Subcutaneous abdominal adipose tissue (tissue), 5 donors: ENCODE results near the gene TBC1D14.
"Not testable (repeated sequence)": the region's sequence is repeated elsewhere in the genome, so short reads cannot be mapped to it uniquely, and the experiment has no call there.

ENCODE experiments used
- H3K27ac ChIP-seq: one replicate; pipeline ENCODE4 v1.7.0; 2013; ENCODE audit warnings: low read depth, mild to moderate bottlenecking, inconsistent platforms, low read length, moderate library complexity
- H3K27me3 ChIP-seq, 5 donors: one replicate each; pipeline ENCODE4 v1.7.0; 2013; ENCODE audit warnings: low read length in 5 of 5, inconsistent platforms in 1 of 5; ENCODE audit not compliant: control insufficient read depth in 5 of 5, insufficient read depth in 4 of 5
- H3K36me3 ChIP-seq, 5 donors: one replicate each; pipeline ENCODE4 v1.7.0; 2013; ENCODE audit warnings: low read length in 5 of 5; ENCODE audit not compliant: control insufficient read depth in 5 of 5, insufficient read depth in 5 of 5
- H3K4me1 ChIP-seq, 5 donors: one replicate each; pipeline ENCODE4 v1.7.0; 2013; ENCODE audit warnings: low read length in 5 of 5, mild to moderate bottlenecking in 3 of 5, moderate library complexity in 1 of 5; ENCODE audit not compliant: control insufficient read depth in 5 of 5, insufficient read depth in 5 of 5
- H3K4me3 ChIP-seq, 5 donors: one replicate each; pipeline ENCODE4 v1.7.0; 2013; ENCODE audit warnings: low read length in 5 of 5, low read depth in 1 of 5
- H3K9ac ChIP-seq, 5 donors: one replicate each; pipeline ENCODE4 v1.7.0; 2013; ENCODE audit warnings: low read length in 5 of 5, mild to moderate bottlenecking in 4 of 5, moderate library complexity in 3 of 5
- H3K9me3 ChIP-seq, 5 donors: one replicate each; pipeline ENCODE4 v1.7.0; 2013; ENCODE audit warnings: low read length in 5 of 5; ENCODE audit not compliant: control insufficient read depth in 5 of 5
- donor health status: healthy.
- donor health status: healthy.
- donor health status: healthy.
- donor health status: healthy.
- donor health status: healthy.

TBC1D14 gene

DNA sequence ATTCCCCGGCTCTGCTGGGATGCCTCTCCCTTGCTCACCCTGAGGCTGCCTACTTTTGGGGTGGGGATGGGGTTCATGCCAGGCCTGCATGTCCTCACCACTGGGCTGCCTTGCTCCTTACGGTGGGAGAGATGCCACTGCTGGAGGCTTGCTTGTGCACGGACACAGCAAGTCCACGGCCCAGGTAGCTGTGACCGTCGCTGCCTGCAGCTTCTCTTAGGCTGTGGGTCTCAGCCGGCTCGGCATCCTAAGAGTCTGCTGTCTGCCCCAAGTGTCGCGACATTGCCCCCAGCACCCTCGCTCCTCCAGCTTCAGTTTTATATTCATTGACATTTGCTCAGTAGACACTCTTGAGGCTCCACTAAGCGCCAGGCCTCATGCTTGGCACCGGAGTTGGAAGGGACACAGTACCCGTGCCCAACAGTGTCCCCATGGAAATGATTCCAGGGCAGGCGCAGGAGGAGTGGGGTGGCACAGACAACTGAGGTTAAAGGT, 58.3 kb downstream of the TBC1D14 start:
- H3K4me1 ChIP-seq = peaks cover 0 to 25% (median 4%) of the 10 kb centered on the region in 5 donors
- H3K4me3 ChIP-seq = no peak overlapping the region
- no peaks in the 10 kb centered on the region for H3K27me3 ChIP-seq
- peaks cover 0 to 25% (median 12%) of the 10 kb centered on the region in 5 donors for H3K36me3 ChIP-seq
- no peak overlapping the region for H3K9ac ChIP-seq
- no peaks in the 10 kb centered on the region for H3K9me3 ChIP-seq
- H3K27ac ChIP-seq = no peak overlapping the region

DNA sequence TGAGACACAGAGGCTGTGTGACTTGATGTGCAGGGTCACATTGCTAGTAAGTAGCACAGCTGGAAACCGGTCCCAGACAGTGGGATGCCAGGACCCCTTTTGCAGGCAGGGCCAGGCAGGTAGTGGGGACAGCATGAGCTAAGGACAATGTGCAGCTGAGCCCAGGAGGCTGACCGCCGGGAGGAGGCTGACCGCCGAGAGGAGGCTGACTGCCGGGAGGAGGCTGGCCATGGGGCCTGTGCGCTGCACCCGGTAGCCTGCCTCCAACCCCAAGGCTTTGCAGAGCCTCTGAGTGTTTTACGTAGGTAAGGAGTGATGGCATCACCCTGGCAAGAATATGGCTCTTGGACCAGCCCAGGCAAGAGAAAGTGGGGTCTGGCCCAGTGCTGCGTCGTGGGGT, 58.9 kb downstream of the TBC1D14 start:
- no peaks in the 10 kb centered on the region for H3K27me3 ChIP-seq
- H3K4me1 ChIP-seq = peaks cover 0 to 19% (median 3%) of the 10 kb centered on the region in 5 donors
- no peak overlapping the region for H3K9ac ChIP-seq
- H3K36me3 ChIP-seq = peaks cover 0 to 25% (median 12%) of the 10 kb centered on the region in 5 donors
- H3K4me3 ChIP-seq = no peak overlapping the region
- no peak overlapping the region for H3K27ac ChIP-seq
- no peaks in the 10 kb centered on the region for H3K9me3 ChIP-seq

DNA sequence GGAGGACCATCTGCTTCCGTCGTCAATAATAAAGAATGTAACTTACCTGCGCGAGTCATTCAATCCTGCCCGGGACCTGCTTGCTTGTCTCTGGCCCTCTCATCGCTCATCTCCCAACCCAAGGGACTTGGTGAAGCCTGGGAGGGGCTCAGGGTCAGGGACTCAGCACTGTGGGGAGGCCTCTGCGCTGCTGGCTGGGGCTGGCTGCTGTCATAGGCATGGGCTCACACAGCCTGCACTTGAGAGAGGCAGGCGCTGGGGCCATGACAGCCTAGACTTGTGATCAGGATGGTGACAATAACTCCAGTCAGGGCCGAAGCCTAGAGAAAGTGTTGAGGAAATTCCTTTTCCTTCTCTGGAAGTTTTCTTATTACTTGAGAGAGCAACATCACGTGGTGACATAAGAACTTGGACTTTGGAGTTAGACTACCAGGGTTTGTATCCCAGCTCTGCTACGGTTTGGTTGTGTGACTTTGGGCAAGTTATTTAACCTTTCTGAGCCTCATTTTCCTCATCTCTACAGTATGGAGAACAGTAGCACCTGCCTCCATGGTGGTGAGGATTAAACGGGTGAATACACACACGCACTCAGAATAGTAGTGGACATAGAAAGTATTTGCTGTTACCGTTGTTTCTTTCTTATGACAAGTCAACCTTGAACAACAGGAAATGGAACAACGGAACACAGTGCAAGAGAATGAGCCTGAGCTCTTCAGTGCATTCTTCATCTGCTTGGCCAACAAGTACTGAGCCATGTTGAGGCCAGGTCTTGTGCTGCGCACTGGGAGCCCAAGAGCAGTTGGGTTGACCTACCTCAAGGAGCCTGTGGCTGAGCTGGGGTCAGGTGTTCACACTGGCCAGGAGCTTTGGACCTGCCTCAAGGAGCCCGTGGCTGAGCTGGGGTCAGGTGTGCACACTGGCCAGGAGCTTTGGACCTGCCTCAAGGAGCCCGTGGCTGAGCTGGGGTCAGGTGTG, 60.5 kb downstream of the TBC1D14 start:
- Histone ChIP-seq H3K4me3 (no peak overlapping the region), H3K36me3 (peaks cover 0 to 25% (median 12%) of the 10 kb centered on the region in 5 donors), H3K27ac (no peak overlapping the region), H3K9ac (no peak overlapping the region), H3K27me3 (no peaks in the 10 kb centered on the region), H3K4me1 (peaks cover 0 to 20% (median 11%) of the 10 kb centered on the region in 5 donors), H3K9me3 (no peaks in the 10 kb centered on the region)

DNA sequence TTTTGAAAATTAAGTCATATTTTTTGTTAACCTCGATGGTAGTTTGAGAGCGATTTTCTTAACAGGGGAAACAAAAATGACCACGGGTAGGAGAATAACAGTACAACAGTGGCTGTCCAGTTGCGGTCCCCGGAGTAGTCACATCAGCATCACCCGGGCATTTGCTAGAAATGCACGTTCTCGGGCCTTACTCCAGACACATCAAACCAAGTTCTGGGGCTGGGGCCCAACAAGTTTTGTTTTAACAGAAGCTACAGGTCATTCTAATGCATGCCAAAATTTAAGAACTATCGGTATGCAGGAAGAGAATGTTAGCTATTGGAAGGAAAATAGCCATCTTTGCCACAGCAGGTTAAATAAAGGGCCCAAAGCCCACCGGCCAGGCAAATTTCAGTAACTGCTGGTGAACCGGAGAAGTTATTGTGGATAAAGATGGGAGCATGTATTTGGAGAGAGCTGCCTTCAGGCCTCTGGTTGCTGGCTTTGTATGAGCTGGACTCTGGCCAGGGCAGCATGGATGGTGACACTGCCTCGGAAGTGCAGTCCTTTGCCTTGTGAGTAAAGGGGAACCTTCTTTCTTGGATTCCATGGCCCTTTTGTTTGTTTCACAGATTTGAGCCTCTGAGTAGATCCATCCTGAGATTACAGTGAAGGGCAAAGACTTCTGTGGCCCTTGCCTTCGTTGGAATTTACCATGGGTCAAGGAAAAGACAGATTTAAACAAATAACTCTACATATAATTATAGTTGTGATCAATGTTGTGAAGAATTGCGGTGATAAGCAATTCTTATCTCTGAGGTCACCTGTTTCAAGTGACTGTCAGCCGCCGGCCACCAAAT, 62.1 kb downstream of the TBC1D14 start:
- H3K36me3 ChIP-seq = peaks cover 0 to 25% (median 12%) of the 10 kb centered on the region in 5 donors
- no peaks in the 10 kb centered on the region for H3K9me3 ChIP-seq
- no peak overlapping the region for H3K27ac ChIP-seq
- no peak overlapping the region for H3K9ac ChIP-seq
- no peaks in the 10 kb centered on the region for H3K27me3 ChIP-seq
- no peak overlapping the region for H3K4me3 ChIP-seq
- peaks cover 0 to 20% (median 11%) of the 10 kb centered on the region in 5 donors for H3K4me1 ChIP-seq

DNA sequence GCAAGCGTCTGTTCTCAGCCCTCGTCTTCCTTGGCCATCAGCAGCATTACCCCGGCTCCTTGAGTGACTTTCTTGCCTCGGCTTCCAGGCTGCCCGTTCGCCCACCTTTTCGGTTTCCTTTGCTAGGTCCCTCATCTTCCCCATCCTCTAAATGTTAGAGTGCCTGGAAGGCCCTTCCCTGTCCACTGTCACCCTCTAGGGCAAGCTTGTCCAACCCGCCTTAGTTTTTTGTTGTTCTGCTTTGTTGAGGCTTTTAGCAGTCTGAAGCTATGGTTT, 62.7 kb downstream of the TBC1D14 start:
- Histone ChIP-seq H3K9ac (no peak overlapping the region), H3K27ac (no peak overlapping the region), H3K4me1 (peaks cover 0 to 20% (median 11%) of the 10 kb centered on the region in 5 donors), H3K36me3 (peaks cover 0 to 24% (median 12%) of the 10 kb centered on the region in 5 donors), H3K4me3 (no peak overlapping the region), H3K27me3 (no peaks in the 10 kb centered on the region), H3K9me3 (no peaks in the 10 kb centered on the region)

DNA sequence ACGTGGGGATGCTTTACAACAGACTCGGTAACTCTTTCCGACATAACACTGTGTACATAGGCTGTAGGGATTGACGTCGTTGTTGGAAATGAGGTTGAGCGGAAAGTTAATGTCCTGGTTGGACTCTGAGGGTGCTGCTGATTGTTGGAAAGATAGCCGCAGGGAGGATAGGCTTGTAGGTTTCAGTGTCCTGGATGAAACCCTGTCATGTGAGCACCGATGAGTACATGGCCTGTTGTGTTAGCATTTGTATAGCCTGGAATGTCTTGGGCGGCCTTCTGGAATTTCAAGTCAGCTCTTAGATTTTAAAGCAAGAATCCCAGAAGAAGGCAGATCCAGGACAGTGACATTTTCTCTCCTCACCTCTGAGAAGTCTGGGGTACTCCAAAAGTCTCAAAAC, 63.3 kb downstream of the TBC1D14 start:
- H3K4me3 ChIP-seq = no peak overlapping the region
- peaks cover 0 to 18% (median 7%) of the 10 kb centered on the region in 5 donors for H3K36me3 ChIP-seq
- peaks cover 0 to 16% (median 8%) of the 10 kb centered on the region in 5 donors for H3K4me1 ChIP-seq
- no peak overlapping the region for H3K27ac ChIP-seq
- no peaks in the 10 kb centered on the region for H3K9me3 ChIP-seq
- no peaks in the 10 kb centered on the region for H3K27me3 ChIP-seq
- H3K9ac ChIP-seq = peak overlapping the region in 1 of 5 donors; percentile 56

DNA sequence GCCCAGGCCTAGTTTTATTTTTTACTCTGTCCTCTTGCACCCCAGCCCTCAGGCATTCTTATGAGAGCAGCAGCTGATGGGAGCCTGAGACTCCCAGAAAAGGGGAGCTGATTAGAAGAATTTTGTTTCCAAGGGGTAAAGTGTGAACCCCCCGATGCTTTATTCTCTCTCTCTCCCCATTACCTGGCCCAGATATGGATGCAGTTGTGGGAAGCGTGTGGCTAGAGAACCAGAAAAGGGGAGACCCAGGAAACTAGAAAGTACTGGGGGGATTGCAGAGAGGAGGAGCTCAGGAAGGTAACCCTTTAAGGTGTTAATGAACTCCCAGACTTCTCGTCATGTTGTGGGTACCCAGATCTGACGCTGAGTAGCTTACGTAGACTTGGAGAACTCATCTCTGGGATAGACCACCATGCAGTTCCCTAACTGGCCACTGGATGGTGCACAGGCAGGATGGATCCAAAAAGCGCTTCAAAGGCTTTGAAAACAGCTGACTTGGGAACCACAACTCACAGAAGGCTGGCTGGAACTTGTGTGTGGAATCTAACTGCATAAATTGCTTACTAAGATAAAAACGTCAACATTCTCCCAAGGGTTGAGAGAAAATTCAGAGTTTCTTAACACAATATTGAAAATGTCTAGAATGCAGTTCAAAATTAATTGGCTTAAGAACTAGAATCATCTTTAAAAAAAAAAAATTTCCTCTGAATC, 64.7 kb downstream of the TBC1D14 start:
- peaks cover 0 to 15% (median 8%) of the 10 kb centered on the region in 5 donors for H3K4me1 ChIP-seq

DNA sequence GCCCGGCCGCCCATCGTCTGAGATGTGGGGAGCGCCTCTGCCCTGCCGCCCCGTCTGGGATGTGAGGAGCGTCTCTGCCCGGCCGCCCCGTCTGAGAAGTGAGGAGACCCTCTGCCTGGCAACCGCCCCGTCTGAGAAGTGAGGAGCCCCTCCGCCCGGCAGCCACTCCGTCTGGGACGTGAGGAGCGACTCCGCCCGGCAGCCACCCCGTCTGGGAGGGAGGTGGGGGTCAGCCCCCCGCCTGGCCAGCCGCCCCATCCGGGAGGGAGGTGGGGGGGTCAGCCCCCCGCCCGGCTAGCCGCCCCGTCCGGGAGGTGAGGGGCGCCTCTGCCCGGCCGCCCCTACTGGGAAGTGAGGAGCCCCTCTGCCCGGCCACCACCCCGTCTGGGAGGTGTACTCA, 68.2 kb downstream of the TBC1D14 start:
- H3K27ac ChIP-seq, H3K27me3 ChIP-seq, H3K36me3 ChIP-seq, H3K9me3 ChIP-seq, H3K9ac ChIP-seq, H3K4me3 ChIP-seq: not testable (repeated sequence)
- H3K4me1 ChIP-seq = peaks cover 0 to 11% (median 8%) of the 10 kb centered on the region in 5 donors

More for the DNA sequence above, 64.7 kb downstream of the TBC1D14 start:
- Histone ChIP-seq H3K4me3 (no peak overlapping the region), H3K36me3 (peaks cover 0 to 9% (median 0%) of the 10 kb centered on the region in 5 donors), H3K27me3 (no peaks in the 10 kb centered on the region), H3K9ac (no peak overlapping the region), H3K9me3 (no peaks in the 10 kb centered on the region), H3K27ac (no peak overlapping the region)

DNA sequence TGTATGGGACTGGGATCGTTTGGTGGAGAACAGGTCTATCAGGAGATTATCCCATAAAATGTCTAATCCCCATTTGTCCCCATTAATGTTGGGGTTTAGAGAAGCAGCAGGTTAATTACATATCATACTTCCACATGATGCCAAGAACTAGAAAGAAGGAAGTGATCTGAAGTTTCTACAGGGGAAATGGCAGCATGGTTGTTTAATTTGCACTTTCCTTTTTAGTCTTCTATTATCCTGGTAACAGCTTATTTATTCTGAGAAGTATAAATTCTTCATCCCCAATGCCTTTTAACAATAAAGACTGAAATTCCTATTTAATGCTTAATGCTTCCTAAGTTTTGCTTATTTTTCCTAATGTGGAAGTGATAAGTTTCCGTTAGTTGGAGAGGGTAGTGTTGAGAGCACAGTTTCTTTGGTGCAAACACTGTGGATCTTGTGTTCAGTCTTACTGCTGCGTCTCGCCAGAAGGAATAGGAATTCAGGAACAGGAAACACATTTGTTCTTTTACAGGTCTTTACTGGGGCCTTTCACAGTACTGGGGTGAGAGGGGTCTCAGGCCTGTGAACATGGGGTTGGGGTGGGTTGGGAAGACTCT, 74.0 kb downstream of the TBC1D14 start:
- Histone ChIP-seq H3K4me3 (no peak overlapping the region), H3K9ac (peak overlapping the region in 1 of 5 donors; percentile 7), H3K36me3 (no peaks in the 10 kb centered on the region), H3K27me3 (no peaks in the 10 kb centered on the region), H3K4me1 (peaks cover 7 to 44% (median 36%) of the 10 kb centered on the region in 5 donors), H3K27ac (no peak overlapping the region), H3K9me3 (no peaks in the 10 kb centered on the region)
